ENCODE measurements around the gene MRPL49. TPM values are rescaled to one million over a fixed set of nuclear protein-coding genes. Genes with fewer than 3 reads are reported as not detected.
"Not testable (repeated sequence)": the region's sequence is repeated elsewhere in the genome, so short reads cannot be mapped to it uniquely, and the experiment has no call there.

MRPL49 gene
- total RNA-seq, 1 donor from 2014 or later: 66.6 TPM

DNA sequence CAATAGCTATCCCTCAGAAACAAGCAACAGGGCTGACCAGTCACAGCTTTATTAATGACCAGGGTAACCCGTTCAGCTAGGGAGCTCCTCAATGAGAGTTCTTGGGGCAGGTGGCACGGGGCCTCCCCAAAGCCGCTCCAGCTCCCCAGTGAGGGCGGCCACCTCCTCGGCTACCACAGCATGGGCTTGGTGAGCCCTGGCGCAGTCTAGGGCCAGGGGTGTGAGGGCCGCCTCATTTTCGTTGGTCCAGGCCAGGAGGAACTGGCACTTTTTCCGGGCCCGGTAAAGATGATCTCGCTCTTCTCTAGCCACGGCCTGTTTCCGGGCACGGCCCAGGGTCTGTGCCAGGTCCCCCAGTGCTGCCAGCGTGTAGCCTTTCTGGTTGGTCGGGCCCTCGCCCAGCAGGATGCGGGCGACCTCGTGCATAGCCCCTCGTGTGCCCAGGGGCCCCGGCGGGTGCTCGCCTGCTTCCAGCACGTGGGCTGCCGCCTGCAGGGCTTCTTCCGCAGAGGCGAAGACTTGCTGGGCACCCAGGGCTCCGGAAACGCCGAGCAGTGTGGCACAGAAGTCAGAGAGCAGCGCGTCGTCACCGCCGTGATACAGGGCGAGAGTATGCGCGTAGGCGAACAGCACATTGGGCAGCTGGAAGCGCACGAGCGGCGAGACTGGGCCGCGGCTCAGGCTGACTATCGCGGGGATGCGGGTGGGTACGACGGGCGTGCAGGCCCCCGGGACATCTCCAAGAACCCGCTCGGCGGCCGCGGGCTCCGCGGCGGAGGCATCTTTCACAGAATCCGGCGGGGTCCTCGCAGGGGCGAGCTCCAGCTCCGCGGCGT lies 5.5 kb upstream of the MRPL49 start:
- Mint-ChIP-seq H3K4me1 (ENCODE audit: low read depth) (peaks cover 28% of the 10 kb centered on the region), H3K4me3 (ENCODE audit: low read depth) (peak overlapping the region; percentile 84), H3K27ac (peak overlapping the region; percentile 88), H3K9me3 (no peaks in the 10 kb centered on the region), H3K36me3 (ENCODE audit: low read depth) (peaks cover 57% of the 10 kb centered on the region), H3K27me3 (ENCODE audit: low read depth) (no peaks in the 10 kb centered on the region)
- intact Hi-C loops (cut with micrococcal nuclease): loop anchor here (1.0 to 10.0 kb wide), 6 partner anchors 18 to 458 kb away; partner anchors contain the start of genes ATG2A, CAPN1, EHBP1L1 and FAM89B
- peak; percentile 48 for DNase-seq (ENCODE audit: low spot score)

GRCh38 chr11:65117206-65118096 lies 4.7 kb upstream of the MRPL49 start, which contains the start of gene ZNHIT2:
TSS of gene ZNHIT2 (minus strand) at chr11:65117701. CDS start at chr11:65117653, 48 bp downstream.
- Mint-ChIP-seq H3K4me1 (ENCODE audit: low read depth) (peaks cover 28% of the 10 kb centered on the region), H3K9me3 (no peaks in the 10 kb centered on the region), H3K27ac (peak within 1 kb of the TSS; percentile 88), H3K36me3 (ENCODE audit: low read depth) (peaks cover 66% of the 10 kb centered on the region), H3K4me3 (ENCODE audit: low read depth) (peak within 1 kb of the TSS; percentile 84), H3K27me3 (ENCODE audit: low read depth) (no peaks in the 10 kb centered on the region)
- peak; percentile 100 for DNase-seq (ENCODE audit: low spot score)
- intact Hi-C loops (cut with micrococcal nuclease): loop anchor here (1.0 to 10.0 kb wide), 6 partner anchors 17 to 457 kb away; partner anchors contain the start of genes ATG2A, CAPN1, EHBP1L1 and FAM89B

GRCh38 chr11:65118097-65118837 lies 3.9 kb upstream of the MRPL49 start:
- no peak for DNase-seq (ENCODE audit: low spot score)
- H3K36me3 Mint-ChIP-seq (ENCODE audit: low read depth): peaks cover 66% of the 10 kb centered on the region
- intact Hi-C loops (cut with micrococcal nuclease): loop anchor here (5.0 to 10.0 kb wide), 3 partner anchors 203 to 457 kb away; partner anchors contain the start of genes ATG2A, EHBP1L1, FAM89B and ZNRD2
- H3K27me3 Mint-ChIP-seq (ENCODE audit: low read depth): no peaks in the 10 kb centered on the region
- H3K4me1 Mint-ChIP-seq (ENCODE audit: low read depth): peaks cover 28% of the 10 kb centered on the region
- H3K4me3 Mint-ChIP-seq (ENCODE audit: low read depth): peak overlapping the region; percentile 84
- H3K9me3 Mint-ChIP-seq: no peaks in the 10 kb centered on the region
- peak overlapping the region; percentile 82 for H3K27ac Mint-ChIP-seq

DNA sequence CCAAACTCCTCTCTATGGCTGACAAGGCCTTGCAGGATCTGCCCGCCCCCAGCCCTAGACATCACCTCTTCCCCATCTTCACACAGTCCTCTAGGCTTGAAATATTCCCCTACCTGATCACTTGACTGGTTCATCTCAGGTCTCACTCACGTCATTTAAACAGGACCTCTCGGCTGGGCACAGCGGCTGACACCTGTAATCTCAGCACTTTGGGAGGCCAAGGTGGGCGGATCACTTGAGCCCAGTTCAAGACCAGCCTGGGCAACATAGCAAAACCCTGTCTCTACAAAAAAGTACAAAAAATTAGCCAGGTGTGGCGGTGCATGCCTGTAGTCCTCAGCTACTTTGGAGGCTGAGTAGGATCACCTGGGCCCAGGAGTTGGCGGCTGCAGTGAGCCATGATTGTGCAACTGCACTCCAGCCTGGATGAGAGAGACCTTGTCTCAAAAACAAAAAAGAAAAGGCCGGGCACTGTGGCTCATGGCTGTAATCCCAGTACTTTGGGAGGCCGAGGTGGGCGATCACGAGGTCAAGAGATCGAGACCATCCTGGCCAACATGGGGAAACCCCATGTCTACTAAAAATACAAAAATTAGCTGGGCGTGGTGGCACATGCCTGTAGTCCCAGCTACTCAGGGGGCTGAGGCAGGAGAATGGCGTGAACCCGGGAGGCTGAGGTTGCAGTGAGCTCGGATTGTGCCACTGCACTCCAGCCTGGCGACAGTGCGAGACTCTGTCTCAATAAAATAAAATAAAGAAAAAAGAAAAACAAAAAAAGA lies 3.0 kb upstream of the MRPL49 start:
- not testable (repeated sequence) for H3K9me3 Mint-ChIP-seq; DNase-seq (ENCODE audit: low spot score); H3K27me3 Mint-ChIP-seq (ENCODE audit: low read depth); H3K4me3 Mint-ChIP-seq (ENCODE audit: low read depth)
- Mint-ChIP-seq H3K36me3 (ENCODE audit: low read depth) (peaks cover 65% of the 10 kb centered on the region), H3K27ac (peak overlapping the region; percentile 59), H3K4me1 (ENCODE audit: low read depth) (peaks cover 22% of the 10 kb centered on the region)
- intact Hi-C loops (cut with micrococcal nuclease): loop anchor here (5.0 to 10.0 kb wide), 3 partner anchors 204 to 456 kb away; partner anchors contain the start of genes ATG2A, EHBP1L1, FAM89B and ZNRD2

- peaks cover 69% of the 10 kb centered on the region for H3K36me3 Mint-ChIP-seq (ENCODE audit: low read depth)
- no peaks in the 10 kb centered on the region for H3K27me3 Mint-ChIP-seq (ENCODE audit: low read depth)
- no peak for DNase-seq (ENCODE audit: low spot score)
- peak overlapping the region; percentile 31 for H3K27ac Mint-ChIP-seq
- H3K4me1 Mint-ChIP-seq (ENCODE audit: low read depth): peaks cover 24% of the 10 kb centered on the region
- H3K4me3 Mint-ChIP-seq (ENCODE audit: low read depth): peak overlapping the region; percentile 24
- H3K9me3 Mint-ChIP-seq: no peaks in the 10 kb centered on the region
- intact Hi-C loops (cut with micrococcal nuclease): loop anchor here (5.0 to 10.0 kb wide), 3 partner anchors 205 to 455 kb away; partner anchors contain the start of genes ATG2A, EHBP1L1, FAM89B and ZNRD2
Measured at GRCh38 chr11:65119670-65119995, 2.5 kb upstream of the MRPL49 start.

- Mint-ChIP-seq H3K27ac (peak overlapping the region; percentile 98), H3K9me3 (no peaks in the 10 kb centered on the region), H3K36me3 (ENCODE audit: low read depth) (peaks cover 75% of the 10 kb centered on the region), H3K4me3 (ENCODE audit: low read depth) (peak overlapping the region; percentile 100), H3K27me3 (ENCODE audit: low read depth) (no peaks in the 10 kb centered on the region), H3K4me1 (ENCODE audit: low read depth) (peaks cover 24% of the 10 kb centered on the region)
- intact Hi-C loops (cut with micrococcal nuclease): no loop called here
- no peak for DNase-seq (ENCODE audit: low spot score)
Measured at GRCh38 chr11:65120831-65121230, 1.3 kb upstream of the MRPL49 start.

GRCh38 chr11:65121447-65121864 lies 665 bp upstream of the MRPL49 start:
- no peaks in the 10 kb centered on the region for H3K9me3 Mint-ChIP-seq
- H3K27me3 Mint-ChIP-seq (ENCODE audit: low read depth): no peaks in the 10 kb centered on the region
- H3K27ac Mint-ChIP-seq: peak overlapping the region; percentile 98
- peak; percentile 24 for DNase-seq (ENCODE audit: low spot score)
- intact Hi-C loops (cut with micrococcal nuclease): no loop called here
- peaks cover 24% of the 10 kb centered on the region for H3K4me1 Mint-ChIP-seq (ENCODE audit: low read depth)
- H3K4me3 Mint-ChIP-seq (ENCODE audit: low read depth): peak overlapping the region; percentile 100
- H3K36me3 Mint-ChIP-seq (ENCODE audit: low read depth): peaks cover 74% of the 10 kb centered on the region

GRCh38 chr11:65124480-65125196 lies 2.5 kb downstream of the MRPL49 start:
- peak overlapping the region; percentile 60 for H3K4me3 Mint-ChIP-seq (ENCODE audit: low read depth)
- no peaks in the 10 kb centered on the region for H3K27me3 Mint-ChIP-seq (ENCODE audit: low read depth)
- peaks cover 76% of the 10 kb centered on the region for H3K36me3 Mint-ChIP-seq (ENCODE audit: low read depth)
- H3K9me3 Mint-ChIP-seq: no peaks in the 10 kb centered on the region
- DNase-seq (ENCODE audit: low spot score): no peak
- H3K27ac Mint-ChIP-seq: peak overlapping the region; percentile 28
- H3K4me1 Mint-ChIP-seq (ENCODE audit: low read depth): peaks cover 15% of the 10 kb centered on the region
- intact Hi-C loops (cut with micrococcal nuclease): no loop called here

DNA sequence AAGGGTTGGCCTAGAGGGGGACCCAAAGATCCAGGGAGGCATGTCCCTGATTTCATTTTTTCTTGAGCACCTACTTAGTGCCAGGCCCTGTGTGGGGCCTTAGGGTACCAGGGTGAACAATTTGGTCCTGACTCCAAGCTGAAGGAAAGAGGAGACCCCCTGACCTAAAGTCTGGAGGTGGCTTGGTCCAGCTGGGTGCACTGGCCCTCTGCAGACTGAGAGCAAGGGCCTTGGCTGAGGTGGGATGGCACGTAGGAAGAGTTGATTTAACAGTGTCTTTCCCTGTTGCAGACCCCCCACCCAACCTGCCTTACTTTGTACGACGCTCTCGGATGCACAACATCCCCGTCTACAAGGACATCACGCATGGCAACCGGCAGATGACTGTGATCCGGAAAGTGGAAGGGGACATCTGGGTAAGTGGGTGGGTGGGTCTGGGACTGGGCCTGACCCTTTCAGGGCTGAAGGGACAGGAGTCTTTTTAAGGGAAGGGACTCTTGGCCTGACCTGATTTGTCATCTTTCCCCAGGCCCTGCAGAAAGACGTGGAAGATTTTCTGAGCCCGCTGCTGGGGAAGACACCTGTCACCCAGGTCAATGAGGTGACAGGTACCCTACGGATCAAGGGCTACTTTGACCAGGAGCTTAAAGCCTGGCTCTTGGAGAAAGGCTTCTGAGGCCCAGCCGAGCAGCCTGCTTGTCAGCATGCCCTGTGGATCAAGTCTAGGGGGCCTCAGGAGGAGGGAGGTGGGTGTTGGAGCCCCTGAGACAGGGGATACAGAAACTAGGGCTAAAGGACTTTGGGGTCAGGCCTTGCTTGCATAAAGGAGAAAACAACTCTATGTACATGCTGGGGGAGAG lies 3.3 kb downstream of the MRPL49 start:
- H3K4me1 Mint-ChIP-seq (ENCODE audit: low read depth): peaks cover 14% of the 10 kb centered on the region
- peaks cover 75% of the 10 kb centered on the region for H3K36me3 Mint-ChIP-seq (ENCODE audit: low read depth)
- no peak overlapping the region for H3K4me3 Mint-ChIP-seq (ENCODE audit: low read depth)
- no peaks in the 10 kb centered on the region for H3K27me3 Mint-ChIP-seq (ENCODE audit: low read depth)
- H3K9me3 Mint-ChIP-seq: no peaks in the 10 kb centered on the region
- DNase-seq (ENCODE audit: low spot score): no peak
- no peak overlapping the region for H3K27ac Mint-ChIP-seq
- intact Hi-C loops (cut with micrococcal nuclease): no loop called here

GRCh38 chr11:65126624-65127274 lies 4.6 kb downstream of the MRPL49 start:
- DNase-seq (ENCODE audit: low spot score): no peak
- no peak overlapping the region for H3K4me3 Mint-ChIP-seq (ENCODE audit: low read depth)
- no peak overlapping the region for H3K27ac Mint-ChIP-seq
- no peaks in the 10 kb centered on the region for H3K27me3 Mint-ChIP-seq (ENCODE audit: low read depth)
- H3K36me3 Mint-ChIP-seq (ENCODE audit: low read depth): peaks cover 72% of the 10 kb centered on the region
- intact Hi-C loops (cut with micrococcal nuclease): no loop called here
- peaks cover 8% of the 10 kb centered on the region for H3K4me1 Mint-ChIP-seq (ENCODE audit: low read depth)
- no peaks in the 10 kb centered on the region for H3K9me3 Mint-ChIP-seq

All from activated T-helper 2 cell treated with anti-CD3 and anti-CD28 coated beads, Interferon-gamma antibody, Interleukin-2, Interleukin-4, amounts not matched to agents 10 μg/mL and 5 μg/mL and 100 μg/mL, durations not matched to agents 14 hours and 24 hours and 36 hours (primary cell).